Measurements from ENCODE around the gene WDR6.

DNA sequence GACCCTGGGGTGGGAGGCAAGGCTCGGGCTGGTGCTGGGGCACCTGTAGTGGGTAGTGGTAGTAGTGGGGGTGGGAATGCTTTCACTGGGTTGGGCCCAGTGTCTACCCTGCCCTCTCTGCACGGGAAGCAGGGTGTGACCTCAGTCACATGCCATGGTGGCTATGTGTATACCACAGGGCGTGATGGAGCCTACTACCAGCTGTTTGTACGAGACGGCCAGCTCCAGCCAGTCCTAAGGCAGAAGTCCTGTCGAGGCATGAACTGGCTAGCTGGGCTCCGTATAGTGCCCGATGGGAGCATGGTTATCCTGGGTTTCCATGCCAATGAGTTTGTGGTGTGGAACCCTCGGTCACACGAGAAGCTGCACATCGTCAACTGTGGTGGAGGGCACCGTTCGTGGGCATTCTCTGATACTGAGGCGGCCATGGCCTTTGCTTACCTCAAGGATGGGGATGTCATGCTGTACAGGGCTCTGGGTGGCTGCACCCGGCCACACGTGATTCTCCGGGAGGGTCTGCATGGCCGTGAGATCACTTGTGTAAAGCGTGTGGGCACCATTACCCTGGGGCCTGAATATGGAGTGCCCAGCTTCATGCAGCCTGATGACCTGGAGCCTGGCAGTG, 6.0 kb downstream of the WDR6 start:
- TF ChIP-seq GATA2 (IDR thresholded peaks at IDR 0.05; ENCODE audit: low read depth, low read length) (no peak), GATA3 (IDR thresholded peaks at IDR 0.05; ENCODE audit: low read depth, low read length) (no peak)
